IPS DF 6.9 (cell line): ENCODE data around the gene CD164L2.

Experiments used
- DNase-seq: peaks from one replicate; pipeline ENCODE4 v3.0.0-alpha.2; 2013; ENCODE audit warnings: low read depth, low spot score
- H3K27ac ChIP-seq: one replicate; pipeline ENCODE4 v1.5.1; 2013; ENCODE audit warnings: low read length, control low read depth
- H3K27me3 ChIP-seq: 2 replicates; pipeline ENCODE4 v1.6.1; 2013; ENCODE audit warnings: mild to moderate bottlenecking, low read length; ENCODE audit not compliant: control insufficient read depth, insufficient read depth
- H3K36me3 ChIP-seq: 2 replicates; pipeline ENCODE4 v1.6.1; 2013; ENCODE audit warnings: low read length; ENCODE audit not compliant: control insufficient read depth, insufficient read depth
- H3K4me1 ChIP-seq: 2 replicates; pipeline ENCODE4 v1.6.1; 2013; ENCODE audit warnings: low read length; ENCODE audit not compliant: control insufficient read depth, insufficient read depth
- H3K4me3 ChIP-seq: 2 replicates; pipeline ENCODE4 v1.5.1; 2013; ENCODE audit warnings: mild to moderate bottlenecking, low read length
- H3K9me3 ChIP-seq: 2 replicates; pipeline ENCODE4 v1.6.1; 2013; ENCODE audit warnings: low read length, inconsistent platforms; ENCODE audit not compliant: control insufficient read depth, insufficient read depth
- WGBS: extraction: QIAGEN DNeasy Blood & Tissue Kit; methylation state at CpG from one replicate; pipeline ENCODE4 v1.1.7; 2013; ENCODE audit warnings: mixed read lengths, missing lambda C conversion rate; ENCODE audit not compliant: insufficient read length, insufficient coverage; 5-methylcytosine and 5-hydroxymethylcytosine counted together

Gene CD164L2

GRCh38 chr1:27372808-27373690, 10.1 kb downstream of the CD164L2 start:
- Histone ChIP-seq H3K36me3 (no peaks in the 10 kb centered on the region), H3K27ac (no peak overlapping the region), H3K9me3 (no peaks in the 10 kb centered on the region), H3K27me3 (no peaks in the 10 kb centered on the region), H3K4me3 (no peak overlapping the region), H3K4me1 (no peaks in the 10 kb centered on the region; the same call in 1 of the 2 replicates)
- DNase-seq, result no peak
- WGBS, result no CpG with 5 or more reads among the region's 11 CpGs

- Histone ChIP-seq H3K27ac (no peak overlapping the region), H3K4me3 (no peak overlapping the region), H3K27me3 (no peaks in the 10 kb centered on the region), H3K4me1 (no peaks in the 10 kb centered on the region), H3K36me3 (no peaks in the 10 kb centered on the region), H3K9me3 (no peaks in the 10 kb centered on the region)
- WGBS, result no CpG with 5 or more reads among the region's 19 CpGs
- no peak for DNase-seq
These were observed 10.9 kb downstream of the CD164L2 start for GRCh38 chr1:27372022-27372807.

- peaks cover 6% of the 10 kb centered on the region; the same call in 1 of the 2 replicates for H3K4me1 ChIP-seq
- H3K4me3 ChIP-seq, result no peak overlapping the region
- no CpG with 5 or more reads among the region's 13 CpGs for WGBS
- H3K9me3 ChIP-seq, result no peaks in the 10 kb centered on the region
- H3K36me3 ChIP-seq, result no peaks in the 10 kb centered on the region
- no peaks in the 10 kb centered on the region for H3K27me3 ChIP-seq
- no peak for DNase-seq
- no peak overlapping the region for H3K27ac ChIP-seq
These were observed 14.1 kb downstream of the CD164L2 start for GRCh38 chr1:27368869-27369582.

GRCh38 chr1:27367160-27367650, 15.9 kb downstream of the CD164L2 start:
- Histone ChIP-seq H3K9me3 (no peaks in the 10 kb centered on the region), H3K4me3 (peak overlapping the region; percentile 43; the same call in 1 of the 2 replicates), H3K27ac (no peak overlapping the region), H3K27me3 (no peaks in the 10 kb centered on the region), H3K4me1 (peaks cover 6% of the 10 kb centered on the region; the same call in 1 of the 2 replicates), H3K36me3 (no peaks in the 10 kb centered on the region)
- no peak for DNase-seq
- no CpG with 5 or more reads among the region's 8 CpGs for WGBS

- Histone ChIP-seq H3K4me3 (peak within 1 kb of the TSS; percentile 43; the same call in 1 of the 2 replicates), H3K36me3 (no peaks in the 10 kb centered on the region), H3K27me3 (no peaks in the 10 kb centered on the region; the same call in 1 of the 2 replicates), H3K4me1 (peaks cover 6% of the 10 kb centered on the region; the same call in 1 of the 2 replicates), H3K9me3 (no peaks in the 10 kb centered on the region), H3K27ac (no peak within 1 kb of the TSS)
- no peak for DNase-seq
- WGBS, result no CpG with 5 or more reads among the region's 67 CpGs
These were observed 16.5 kb downstream of the CD164L2 start, which contains the start of gene MAP3K6 for GRCh38 chr1:27366411-27367159. MAP3K6 (minus strand) TSS chr1:27366961; CDS start chr1:27366597, 364 bp downstream.

- no peaks in the 10 kb centered on the region for H3K9me3 ChIP-seq
- peak overlapping the region; percentile 43; the same call in 1 of the 2 replicates for H3K4me3 ChIP-seq
- WGBS, result no CpG with 5 or more reads among the region's 30 CpGs
- H3K27me3 ChIP-seq, result peaks cover 4% of the 10 kb centered on the region; the same call in 1 of the 2 replicates
- no peak for DNase-seq
- no peaks in the 10 kb centered on the region for H3K36me3 ChIP-seq
- H3K4me1 ChIP-seq, result peaks cover 6% of the 10 kb centered on the region; the same call in 1 of the 2 replicates
- no peak overlapping the region for H3K27ac ChIP-seq
These were observed 17.1 kb downstream of the CD164L2 start for GRCh38 chr1:27366113-27366410.

- Histone ChIP-seq H3K27me3 (peaks cover 7% of the 10 kb centered on the region; the same call in 1 of the 2 replicates), H3K9me3 (no peaks in the 10 kb centered on the region), H3K4me1 (peaks cover 6% of the 10 kb centered on the region; the same call in 1 of the 2 replicates), H3K36me3 (no peaks in the 10 kb centered on the region), H3K27ac (no peak overlapping the region), H3K4me3 (peak overlapping the region; percentile 43; the same call in 1 of the 2 replicates)
- WGBS, result no CpG with 5 or more reads among the region's 40 CpGs
- DNase-seq, result no peak
These were observed 17.6 kb downstream of the CD164L2 start for GRCh38 chr1:27365372-27366112.

- Histone ChIP-seq H3K4me3 (no peak overlapping the region), H3K27ac (no peak overlapping the region), H3K9me3 (no peaks in the 10 kb centered on the region), H3K27me3 (peaks cover 7% of the 10 kb centered on the region; the same call in 1 of the 2 replicates), H3K36me3 (no peaks in the 10 kb centered on the region), H3K4me1 (peaks cover 8% of the 10 kb centered on the region; the same call in 1 of the 2 replicates)
- no peak for DNase-seq
- WGBS, result no CpG with 5 or more reads among the region's 11 CpGs
These were observed 18.3 kb downstream of the CD164L2 start for GRCh38 chr1:27364696-27365371.
